ENCODE data around the gene TJP1. TPM values are rescaled to one million over a fixed set of nuclear protein-coding genes. Genes with fewer than 3 reads are reported as not detected.

TJP1 gene
- total and polyA plus RNA-seq, 9 of the 15 experiments (the other 6 are each of a cell fraction or from before 2014, with no cell fraction given), result 9.1 to 39.3 (median 28.0) TPM

DNA sequence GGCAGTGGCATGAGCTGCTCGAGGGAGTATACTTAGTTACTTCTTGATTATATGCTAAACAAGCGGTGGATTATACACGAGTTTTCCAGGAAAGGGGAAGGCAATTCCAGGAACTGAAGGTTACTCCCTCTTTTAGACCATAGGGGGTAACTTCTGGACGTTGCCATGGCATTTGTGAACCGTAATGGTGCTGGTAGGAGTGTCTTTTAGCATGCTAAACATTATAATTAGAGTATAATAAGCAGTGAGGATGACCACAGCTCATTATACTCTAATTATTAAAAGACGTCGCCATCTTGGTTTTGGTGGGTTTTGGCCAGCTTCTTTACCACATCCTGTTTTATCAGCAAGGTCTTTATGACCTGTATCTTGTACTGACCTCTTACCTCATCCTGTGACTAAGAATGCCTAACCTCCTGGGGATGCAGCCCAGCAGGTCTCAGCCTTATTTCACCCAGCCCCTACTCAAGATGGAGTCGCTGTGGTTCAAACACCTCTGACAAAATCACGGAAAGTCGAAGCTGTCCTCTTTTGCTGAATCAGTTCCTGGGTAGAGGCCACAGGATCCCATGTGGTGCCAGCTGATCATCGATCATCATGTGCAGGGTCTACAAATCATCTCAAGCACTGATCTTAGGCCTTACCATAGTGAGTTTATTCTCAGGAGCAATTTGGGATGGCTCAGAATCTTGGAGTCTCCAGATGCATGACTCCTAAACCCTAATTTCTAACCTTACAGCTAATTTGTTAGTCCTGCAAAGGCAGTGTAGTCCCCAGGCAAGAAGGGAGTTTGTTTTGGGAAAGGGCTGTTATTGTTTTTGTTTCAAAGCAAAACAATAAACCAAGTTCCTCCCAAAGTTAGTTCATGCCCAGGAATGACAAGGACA lies 149.1 kb downstream of the TJP1 start (continued):
- peak; percentile 94 for TF ChIP-seq TSHZ1 (CRISPR knock-in tag; IDR thresholded peaks at IDR 0.05)
- TF ChIP-seq HOMEZ (CRISPR knock-in tag; IDR thresholded peaks at IDR 0.05), result peak; percentile 90; the same call in 1 of the 2 replicates
- peak; percentile 57; the same call in 1 of the 2 replicates for TF ChIP-seq ZNF3 (CRISPR knock-in tag; IDR thresholded peaks at IDR 0.05)
- 0 out of 2 replicates have a peak, but pooled peaks have one; percentile 43 for TF ChIP-seq ZNF445 (CRISPR knock-in tag; IDR thresholded peaks at IDR 0.05; ENCODE audit: low read depth)
- TF ChIP-seq, protein P1, sequence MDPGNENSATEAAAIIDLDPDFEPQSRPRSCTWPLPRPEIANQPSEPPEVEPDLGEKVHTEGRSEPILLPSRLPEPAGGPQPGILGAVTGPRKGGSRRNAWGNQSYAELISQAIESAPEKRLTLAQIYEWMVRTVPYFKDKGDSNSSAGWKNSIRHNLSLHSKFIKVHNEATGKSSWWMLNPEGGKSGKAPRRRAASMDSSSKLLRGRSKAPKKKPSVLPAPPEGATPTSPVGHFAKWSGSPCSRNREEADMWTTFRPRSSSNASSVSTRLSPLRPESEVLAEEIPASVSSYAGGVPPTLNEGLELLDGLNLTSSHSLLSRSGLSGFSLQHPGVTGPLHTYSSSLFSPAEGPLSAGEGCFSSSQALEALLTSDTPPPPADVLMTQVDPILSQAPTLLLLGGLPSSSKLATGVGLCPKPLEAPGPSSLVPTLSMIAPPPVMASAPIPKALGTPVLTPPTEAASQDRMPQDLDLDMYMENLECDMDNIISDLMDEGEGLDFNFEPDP (CRISPR knock-in tag; IDR thresholded peaks at IDR 0.05), result peak; percentile 90
- TF ChIP-seq HIVEP1 (CRISPR knock-in tag; IDR thresholded peaks at IDR 0.05), result peak; percentile 97
- TF ChIP-seq OTX1 (CRISPR knock-in tag; IDR thresholded peaks at IDR 0.05), result peak; percentile 97
- TF ChIP-seq HDAC8 (tag; IDR thresholded peaks at IDR 0.05), result peak; percentile 99
- TF ChIP-seq, protein P2, sequence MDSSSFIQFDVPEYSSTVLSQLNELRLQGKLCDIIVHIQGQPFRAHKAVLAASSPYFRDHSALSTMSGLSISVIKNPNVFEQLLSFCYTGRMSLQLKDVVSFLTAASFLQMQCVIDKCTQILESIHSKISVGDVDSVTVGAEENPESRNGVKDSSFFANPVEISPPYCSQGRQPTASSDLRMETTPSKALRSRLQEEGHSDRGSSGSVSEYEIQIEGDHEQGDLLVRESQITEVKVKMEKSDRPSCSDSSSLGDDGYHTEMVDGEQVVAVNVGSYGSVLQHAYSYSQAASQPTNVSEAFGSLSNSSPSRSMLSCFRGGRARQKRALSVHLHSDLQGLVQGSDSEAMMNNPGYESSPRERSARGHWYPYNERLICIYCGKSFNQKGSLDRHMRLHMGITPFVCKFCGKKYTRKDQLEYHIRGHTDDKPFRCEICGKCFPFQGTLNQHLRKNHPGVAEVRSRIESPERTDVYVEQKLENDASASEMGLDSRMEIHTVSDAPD (CRISPR knock-in tag; IDR thresholded peaks at IDR 0.05), result peak; percentile 93
- peak; percentile 98 for TF ChIP-seq ZNF583 (CRISPR knock-in tag; IDR thresholded peaks at IDR 0.05)
- TF ChIP-seq SMAD4 (CRISPR knock-in tag; conservative IDR thresholded peaks at IDR 0.05), result peak; percentile 96
- TF ChIP-seq, protein P3, sequence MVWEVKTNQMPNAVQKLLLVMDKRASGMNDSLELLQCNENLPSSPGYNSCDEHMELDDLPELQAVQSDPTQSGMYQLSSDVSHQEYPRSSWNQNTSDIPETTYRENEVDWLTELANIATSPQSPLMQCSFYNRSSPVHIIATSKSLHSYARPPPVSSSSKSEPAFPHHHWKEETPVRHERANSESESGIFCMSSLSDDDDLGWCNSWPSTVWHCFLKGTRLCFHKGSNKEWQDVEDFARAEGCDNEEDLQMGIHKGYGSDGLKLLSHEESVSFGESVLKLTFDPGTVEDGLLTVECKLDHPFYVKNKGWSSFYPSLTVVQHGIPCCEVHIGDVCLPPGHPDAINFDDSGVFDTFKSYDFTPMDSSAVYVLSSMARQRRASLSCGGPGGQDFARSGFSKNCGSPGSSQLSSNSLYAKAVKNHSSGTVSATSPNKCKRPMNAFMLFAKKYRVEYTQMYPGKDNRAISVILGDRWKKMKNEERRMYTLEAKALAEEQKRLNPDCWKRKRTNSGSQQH (CRISPR knock-in tag; IDR thresholded peaks at IDR 0.05), result peak; percentile 98
